Muscle of back (tissue), 11 donors: Measurements from ENCODE around the gene VPS52. TPM values are rescaled to one million over a fixed set of nuclear protein-coding genes. Genes with fewer than 3 reads are reported as not detected.
A peak's percentile ranks its signal among the peaks of the same experiment; 100 is the strongest.
"Not testable (repeated sequence)": the region's sequence is repeated elsewhere in the genome, so short reads cannot be mapped to it uniquely, and the experiment has no call there.

ENCODE experiments used
- DNase-seq, 3 donors: peaks; one replicate each; pipeline versions ENCODE4 v3.0.0 to v3.0.0-alpha.2; 2013
- polyA plus RNA-seq, 10 donors: library from polyadenylated mRNA; unstranded; fragments of 120-200 nt; gene quantifications; one replicate each; pipeline ENCODE4 v1.2.1, GENCODE V29; 2013; ENCODE audit not compliant: insufficient read length in 10 of 10

Gene VPS52
- polyA plus RNA-seq, 10 donors, result 27.6 to 54.6 (median 37.1) TPM

DNA sequence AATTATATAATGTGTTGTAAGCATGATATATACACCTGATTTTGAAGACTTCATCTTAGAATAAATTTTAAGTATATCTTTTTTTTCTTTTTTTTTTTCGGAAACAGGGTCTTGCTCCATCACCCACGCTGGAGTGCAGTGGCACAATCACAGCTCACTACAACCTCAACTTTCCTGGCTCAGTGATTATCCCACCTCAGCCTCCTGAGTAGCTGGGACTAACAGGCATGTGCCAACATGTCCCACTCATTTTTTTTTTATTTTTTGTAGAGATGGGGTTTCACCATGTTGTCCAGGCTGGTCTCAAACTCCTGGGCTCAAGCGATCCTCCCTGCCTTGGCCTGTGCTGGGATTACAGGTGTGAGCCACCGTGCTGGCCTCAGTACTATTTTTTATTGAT is 17.1 kb downstream of the VPS52 start:
- DNase-seq, result no peak

DNA sequence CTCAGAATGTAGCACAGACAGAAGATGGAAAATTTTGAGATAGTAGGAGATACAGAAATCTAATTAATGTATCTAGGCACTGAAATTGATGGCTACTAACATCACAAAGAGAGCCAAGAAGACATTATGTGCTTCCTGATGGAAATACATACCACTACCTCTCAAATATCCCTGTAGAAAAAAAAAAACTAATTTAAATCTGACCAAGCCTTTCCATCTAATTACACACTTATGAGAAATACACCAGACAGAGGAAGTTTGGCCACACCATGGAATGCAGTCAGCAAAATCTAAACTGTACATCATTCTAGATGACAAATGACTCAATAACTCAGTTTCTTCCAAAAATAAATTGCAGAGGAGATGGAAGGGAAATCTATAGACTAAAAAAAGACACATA is 18.9 kb downstream of the VPS52 start:
- peak in 1 of 3 donors; percentile 46 for DNase-seq

DNA sequence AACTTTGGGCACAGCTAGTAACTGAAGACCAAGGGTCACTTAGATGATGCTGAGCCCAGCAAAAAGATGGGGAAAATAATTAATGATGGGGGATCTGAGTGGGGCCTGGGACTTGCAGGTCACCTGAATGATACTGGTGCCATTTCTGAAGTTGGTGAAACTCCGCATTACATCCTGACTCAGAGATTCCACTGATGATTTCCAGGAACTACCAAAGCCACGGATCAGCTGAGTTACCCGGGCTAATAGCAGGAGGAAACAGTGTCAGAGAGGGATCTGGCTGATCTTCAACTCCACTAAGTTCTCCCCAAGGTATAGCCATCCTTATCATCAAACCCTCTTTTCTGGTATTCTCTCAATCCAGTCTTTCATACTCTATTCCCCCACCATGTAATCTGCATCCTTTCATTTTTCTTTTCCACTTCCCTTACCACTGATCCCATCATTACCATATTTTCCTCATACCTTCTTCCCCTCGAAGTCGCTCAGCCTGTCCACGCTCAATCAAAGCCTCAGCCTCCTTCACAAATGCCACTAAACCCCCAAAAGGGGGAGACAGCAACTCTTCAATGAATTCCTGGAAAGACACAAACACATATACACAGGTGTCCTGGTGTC is 20.2 kb downstream of the VPS52 start:
- DNase-seq, result no peak

DNA sequence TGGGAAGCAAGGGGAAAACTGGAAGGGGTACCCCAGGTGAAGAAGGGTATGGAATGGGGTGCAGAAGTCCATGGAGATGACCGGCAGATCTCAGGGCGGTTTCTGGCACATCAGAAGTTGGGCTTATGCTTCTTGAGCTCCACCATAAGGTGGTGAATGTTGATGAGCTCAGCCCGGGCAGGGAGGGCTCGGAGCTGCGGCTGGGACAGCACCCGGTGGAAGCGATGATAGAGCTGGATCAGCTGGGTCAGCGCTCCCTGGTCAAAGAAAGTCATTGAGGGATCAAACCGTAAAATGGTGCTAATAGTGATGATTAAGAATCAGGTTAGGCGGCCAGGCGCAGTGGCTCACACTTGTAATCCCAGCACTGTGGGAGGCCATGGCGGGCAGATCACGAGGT is 20.9 kb downstream of the VPS52 start:
- no peak for DNase-seq

DNA sequence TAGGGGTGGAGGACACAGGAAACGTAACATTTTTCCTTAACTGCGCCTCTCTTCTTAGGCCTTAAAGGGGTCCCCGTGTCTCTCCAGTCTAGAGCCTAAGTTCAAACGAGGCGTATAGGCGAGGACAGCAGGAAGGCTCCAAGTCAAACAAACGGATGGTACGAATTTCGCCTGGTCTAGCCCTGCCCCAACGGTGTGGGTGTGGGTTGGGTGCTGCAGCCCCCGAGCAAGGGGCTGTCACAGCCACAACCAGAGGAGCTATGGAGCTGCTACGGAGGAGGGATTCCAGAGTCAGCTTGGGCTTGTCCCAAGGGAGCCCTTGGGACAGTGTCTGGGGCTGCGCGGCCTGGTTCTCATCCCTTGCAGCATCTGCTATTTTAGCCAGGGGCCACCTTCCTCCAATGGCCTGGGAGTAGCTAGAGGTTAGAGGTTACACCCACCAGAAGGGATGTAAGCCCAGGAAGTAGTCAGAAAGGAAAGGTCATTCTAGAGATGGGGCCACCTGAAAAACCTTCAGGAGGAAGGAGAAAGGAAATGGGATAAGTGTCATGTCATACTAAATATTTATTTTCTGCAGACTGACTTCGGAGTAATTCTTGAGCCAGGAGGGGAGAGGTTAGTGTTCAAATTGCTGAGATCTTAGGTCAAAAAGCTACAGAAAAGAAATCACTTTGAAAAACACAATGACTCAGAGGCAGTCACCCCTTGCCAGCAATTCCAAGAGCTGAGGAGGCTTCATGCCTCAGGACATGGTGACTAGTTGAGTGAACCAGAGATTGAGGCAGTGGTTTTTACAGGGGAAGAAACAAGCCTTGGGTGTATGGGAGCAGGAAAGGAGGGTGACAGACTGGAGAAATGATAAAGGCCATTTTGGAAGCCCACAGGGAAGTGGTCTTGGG is 21.7 kb downstream of the VPS52 start:
- DNase-seq, result peak in 1 of 3 donors; percentile 54

DNA sequence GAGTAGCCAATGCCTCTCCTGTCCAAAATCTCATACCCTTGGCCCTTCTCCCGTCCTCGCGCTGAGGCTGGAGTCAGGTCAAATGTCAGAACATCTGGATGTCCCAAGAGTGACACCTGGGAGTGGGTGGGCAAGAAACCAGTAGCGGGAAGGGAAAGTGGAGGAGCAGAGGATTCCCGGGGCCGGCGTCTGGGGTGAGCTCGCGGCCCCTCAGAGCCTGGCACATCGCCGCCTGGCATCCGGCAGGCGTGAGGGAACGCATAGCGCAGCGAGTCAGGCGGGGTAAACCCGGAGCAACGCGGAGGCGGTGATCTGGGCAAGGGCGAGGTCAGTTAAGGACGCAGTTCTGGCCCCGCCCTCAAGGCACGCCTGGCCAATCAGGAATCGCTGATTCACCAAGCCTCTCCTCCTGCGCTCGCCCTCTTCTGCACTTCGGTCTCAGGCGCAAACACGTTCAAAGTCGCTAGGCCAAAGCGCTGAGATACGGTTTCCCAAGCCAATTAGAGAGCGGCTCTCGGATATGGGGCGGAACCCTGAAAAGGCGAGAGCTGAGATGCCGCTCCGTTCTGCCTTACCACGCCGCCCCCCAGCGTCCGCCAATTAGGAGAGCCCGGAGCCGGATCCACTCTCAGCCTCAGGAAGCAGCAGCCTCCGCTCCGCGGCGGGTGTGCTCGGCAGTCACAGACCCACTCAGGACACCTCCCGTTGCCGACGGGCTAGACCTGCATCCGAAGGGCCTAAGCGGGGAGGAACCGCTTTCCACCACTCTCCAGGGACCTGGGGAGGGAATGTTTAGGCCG is 22.5 kb downstream of the VPS52 start:
- peak; percentile 97 to 99 (median 98) for DNase-seq

DNA sequence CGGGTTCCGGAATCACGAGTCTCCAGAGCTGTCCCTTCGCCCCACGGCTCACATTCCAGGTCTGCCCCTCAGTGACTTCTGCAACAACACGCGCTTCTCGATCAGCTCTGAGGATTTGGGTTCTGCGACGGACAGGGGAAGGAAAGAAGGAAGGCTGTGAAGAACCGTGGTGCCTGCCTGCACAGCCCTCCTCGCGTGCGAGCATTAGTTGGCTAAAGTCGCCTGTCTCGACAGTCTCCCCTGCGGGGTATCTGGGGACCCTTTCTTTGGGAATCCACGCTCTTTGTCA is 23.1 kb downstream of the VPS52 start:
- peak in 1 of 3 donors; percentile 35 for DNase-seq

DNA sequence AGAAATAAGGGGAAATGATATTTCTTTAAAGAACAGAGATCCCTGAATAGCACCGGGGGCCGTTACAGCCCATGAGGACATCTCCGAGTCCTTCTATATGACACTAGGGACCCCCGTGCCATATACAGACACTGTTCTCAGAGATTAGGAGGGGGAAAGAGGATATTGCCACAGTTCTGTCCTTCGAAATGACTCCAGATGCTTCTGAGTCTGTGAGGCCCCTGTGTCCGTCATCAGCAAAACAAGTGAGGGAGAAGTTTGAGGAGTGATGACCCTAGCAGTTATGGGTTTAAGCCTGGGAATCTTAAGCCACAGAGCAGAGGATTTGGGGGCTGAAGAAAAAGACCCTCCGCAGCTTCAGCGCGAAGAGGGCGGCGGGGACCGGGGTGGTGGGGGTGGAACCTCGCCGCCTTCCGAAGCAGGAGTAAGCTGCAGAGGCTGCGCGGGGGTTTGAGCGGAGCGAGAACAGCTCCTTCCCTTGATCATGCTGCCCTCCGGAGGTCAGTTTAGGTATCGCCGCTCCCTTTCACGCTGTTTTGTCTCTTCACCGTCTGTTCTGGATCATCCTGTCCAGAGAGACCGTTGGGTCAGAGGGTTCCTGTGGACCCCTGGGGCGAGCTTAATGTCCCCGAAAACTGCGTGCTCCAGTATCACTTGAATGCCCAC is 23.6 kb downstream of the VPS52 start:
- DNase-seq, result peak; percentile 85 to 96 (median 92)

DNA sequence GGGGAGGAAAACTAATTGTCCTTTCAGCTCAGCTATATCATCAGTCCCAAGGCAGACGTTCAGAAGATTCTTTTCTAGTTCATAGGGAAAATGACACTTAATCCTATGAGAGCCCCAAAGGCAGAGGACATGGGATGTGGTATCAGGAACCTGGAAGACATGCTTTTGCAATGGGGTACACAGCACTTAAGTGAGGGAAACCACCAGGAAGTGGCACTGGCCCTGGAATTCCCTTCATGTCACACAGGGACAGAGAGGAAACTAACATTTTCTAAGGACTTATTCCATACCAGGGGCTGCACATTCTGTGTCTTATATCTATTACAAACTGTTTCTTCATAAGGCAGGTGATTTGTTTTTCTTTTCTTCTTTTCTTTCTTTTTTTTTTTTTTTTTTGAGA is 28.2 kb downstream of the VPS52 start:
- DNase-seq, result no peak

DNA sequence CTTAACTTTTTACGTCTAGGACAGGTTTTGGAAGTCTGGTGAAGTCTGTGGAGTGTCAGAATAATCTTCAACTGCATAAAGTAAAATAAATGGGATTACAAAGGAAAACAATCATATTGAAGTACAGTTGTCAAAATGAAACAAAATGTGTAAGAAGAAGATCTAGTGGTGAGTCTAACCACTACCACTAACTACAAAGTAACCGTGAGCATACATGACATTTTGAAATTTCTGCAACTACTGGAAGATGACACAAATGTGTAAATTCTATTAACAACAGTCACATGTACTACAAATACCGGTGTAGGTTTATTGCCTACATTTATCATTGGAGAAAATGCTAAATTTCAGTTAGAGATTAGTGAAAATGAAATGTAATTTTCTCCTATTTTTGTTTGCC is 29.7 kb downstream of the VPS52 start:
- DNase-seq, result no peak

DNA sequence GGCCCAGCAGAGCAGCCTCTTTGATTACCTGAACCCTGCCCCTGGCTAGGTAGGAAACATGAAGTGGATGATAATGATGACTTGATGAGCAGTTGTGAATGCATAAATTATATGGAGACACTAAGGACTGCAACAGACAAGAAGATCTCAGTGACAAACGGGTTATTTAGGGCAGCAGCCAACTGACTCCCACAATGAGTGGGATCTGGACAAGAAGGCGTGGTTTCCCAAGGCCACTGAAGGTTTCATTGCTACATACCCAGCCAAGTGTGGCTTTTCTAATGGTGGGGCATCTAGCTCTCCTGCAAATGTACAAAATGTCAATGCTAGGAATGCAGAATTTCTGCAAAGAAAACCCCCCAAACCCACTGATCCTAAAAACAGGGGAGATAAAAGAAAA is 33.9 kb downstream of the VPS52 start:
- no peak for DNase-seq

DNA sequence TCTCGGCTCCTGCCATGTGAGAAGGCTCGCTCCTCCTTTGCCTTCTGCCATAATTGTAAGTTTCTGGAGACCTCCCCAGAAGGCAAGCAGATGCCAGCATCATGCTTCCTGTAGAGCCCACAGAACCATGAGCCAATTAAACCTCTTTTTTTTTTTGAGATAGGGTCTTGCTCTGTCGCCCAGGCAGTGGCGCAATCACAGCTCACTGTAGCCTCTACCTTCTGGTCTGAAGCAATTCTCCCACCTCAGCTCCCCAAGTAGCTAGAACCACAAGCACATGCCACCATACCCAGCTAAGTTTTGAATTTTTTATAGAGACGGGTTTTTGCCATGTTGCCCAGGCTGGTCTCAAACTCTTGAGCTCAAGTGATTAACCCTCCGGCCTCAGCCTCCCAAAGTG is 34.8 kb downstream of the VPS52 start:
- DNase-seq, result no peak

DNA sequence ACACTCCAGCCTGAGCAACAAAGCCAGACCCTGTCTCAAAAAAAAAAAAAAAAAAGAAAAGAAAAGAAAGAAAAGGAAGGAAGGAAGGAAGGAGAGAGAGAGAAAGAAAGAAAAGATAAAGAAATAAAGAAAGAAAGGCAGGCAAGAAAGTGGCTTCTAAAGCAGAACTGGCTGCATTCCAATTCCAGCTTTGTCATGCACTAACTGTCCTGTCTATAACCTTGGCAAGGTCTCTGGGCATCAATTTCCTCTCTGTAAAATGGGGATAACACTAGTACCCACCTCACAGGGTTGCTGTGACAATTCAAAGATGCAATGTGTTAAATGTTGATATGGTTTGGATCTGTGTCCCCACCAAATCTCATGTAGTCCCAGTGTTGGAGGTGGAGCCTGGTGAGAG is 35.3 kb downstream of the VPS52 start:
- DNase-seq, result no peak

DNA sequence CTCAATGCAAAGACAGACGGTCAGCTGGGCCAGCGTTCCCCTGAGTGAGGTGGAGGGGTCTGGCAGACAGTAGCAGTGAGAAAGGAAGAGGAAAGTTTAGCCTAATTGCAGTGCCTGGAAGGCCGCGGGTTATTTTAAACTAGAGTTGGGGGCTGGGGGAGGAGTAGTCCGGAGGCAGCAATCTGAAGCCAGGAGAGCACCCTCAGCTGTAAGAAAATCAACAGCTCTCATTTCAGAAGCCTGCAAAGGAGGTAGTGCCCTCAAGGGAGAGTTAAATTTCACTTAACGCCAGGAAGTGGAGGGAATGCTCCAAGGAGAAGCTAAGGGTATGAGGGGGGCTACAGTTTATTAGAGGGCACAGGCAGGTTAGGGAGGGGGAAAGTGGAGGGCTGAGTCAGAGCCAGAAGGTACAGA is 36.4 kb downstream of the VPS52 start:
- no peak for DNase-seq

DNA sequence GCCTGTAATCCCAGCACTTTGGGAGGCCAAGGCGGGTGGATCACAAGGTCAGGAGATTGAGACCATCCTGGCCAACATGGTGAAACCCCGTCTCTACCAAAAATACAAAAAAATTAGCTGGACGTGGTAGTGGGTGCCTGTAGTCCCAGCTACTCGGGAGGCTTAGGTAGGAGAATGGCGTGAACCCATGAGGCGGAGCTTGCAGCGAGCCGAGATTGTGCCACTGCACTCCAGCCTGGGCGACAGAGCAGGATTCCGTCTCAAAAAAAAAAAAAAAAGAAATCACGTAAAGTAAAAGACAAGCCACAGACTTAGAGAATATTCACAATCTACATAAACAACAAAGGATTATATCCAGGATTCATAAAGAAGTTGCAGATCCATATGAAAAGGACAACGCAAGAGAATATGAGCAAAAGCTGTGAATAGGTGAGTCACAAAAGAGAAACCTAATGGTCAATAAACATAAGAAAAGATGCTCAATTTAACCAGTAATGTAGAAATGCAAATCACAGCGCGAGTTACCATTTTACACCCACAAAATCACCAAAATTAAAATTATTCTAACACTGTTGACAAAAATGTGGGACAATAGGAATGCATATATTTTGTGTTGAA is 45.1 kb downstream of the VPS52 start:
- not testable (repeated sequence) for DNase-seq

DNA sequence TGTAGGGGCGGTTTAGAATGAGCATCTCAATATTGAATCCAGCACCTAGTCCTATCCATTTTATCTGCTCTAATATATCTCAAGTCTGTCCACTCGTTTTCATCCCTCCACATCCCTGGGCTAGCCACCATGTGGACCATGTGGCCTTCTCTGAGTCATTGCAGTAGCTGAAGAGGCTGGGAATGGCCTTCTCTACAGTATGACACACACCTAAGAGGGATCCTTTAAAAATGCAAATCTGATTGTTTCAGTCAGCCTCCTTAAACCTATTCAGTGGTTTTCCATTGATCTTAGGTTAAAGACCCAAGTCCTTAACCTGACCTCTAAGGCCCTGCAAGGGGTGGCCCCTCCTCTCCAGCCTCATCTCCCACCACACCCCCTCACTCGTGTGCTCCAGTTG is 54.0 kb downstream of the VPS52 start:
- no peak for DNase-seq

DNA sequence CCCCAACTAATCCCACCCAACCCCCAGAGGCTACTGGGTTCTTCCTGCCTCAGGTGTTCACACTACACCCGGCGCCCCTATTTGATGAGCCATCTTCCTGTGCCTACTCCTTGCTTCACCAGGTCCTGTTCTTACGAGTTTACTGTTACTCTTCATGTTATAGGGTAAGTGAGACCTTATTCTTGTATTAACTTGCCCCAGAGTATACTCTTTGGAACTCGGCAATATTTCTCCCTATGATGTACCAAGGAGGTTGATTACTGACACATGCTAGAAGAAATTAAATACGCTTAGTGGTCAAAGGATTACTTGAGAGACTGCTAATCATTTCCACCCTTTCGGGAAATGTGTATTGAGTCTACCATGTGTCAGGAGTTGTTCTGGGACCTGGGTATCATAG is 54.4 kb downstream of the VPS52 start:
- no peak for DNase-seq

DNA sequence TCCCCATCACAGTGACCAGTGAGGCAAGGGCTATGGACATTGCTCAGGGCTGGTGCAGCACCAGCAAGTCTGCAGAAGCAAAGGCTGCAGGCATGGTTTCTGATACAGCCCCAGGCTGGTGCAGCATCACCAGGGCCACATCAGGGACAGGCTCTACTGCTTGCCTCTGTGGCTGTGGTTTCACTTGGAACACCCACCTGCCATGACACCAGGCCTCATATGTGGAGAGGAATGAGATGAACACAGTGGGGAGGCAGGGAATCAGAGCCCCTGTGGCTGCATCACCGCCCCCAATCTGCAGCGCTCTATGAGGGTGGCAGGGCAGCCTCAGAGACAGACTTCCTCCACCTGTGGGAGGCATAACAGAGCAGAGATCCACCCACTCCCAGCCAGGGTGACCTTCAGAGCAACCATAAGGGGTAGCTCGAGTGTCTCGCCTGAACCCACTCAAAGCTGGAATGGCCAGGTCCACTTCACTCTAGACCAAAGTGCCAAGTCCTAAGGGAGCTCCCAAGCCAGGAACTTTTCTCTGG is 55.5 kb downstream of the VPS52 start:
- DNase-seq, result no peak

DNA sequence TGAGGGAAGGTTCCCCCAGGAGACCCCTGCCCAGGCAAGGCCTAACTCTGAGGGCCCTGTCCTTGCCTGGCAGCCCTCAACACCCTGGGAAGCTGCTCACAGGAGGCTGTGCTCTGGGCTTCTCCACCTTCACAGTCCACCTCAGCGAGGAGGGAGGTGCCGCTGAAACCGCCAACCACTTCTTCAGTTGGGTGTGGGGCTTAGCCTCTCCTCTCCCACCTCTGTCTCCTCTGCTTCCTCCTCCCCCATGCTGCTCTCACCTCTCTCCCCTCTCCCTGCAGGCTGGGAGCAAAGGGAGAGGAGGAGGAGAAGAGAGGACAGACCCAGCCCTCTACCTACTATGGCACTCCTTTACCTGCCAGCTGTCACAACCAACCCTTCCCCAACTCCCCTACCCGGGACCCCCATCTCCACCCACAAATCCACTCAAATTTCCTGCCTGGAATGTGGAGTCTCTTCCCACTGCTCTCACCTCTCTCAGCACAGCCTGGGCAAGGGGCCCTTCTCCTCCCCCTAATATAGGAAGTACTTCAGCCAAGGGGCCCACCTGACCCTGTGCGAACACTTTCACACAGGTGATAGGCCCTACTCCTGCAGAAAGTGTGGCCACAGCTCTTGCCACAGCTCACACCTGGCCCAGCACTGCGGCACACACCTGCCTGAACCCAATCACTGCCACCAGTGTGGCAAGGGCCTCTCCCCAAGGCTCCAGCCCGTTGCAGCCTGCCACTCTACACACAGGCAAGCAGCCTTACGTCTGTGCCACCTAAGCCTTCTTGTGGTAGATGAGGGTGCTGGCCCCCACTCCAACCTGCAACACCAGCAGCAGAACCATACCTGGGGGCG is 56.2 kb downstream of the VPS52 start:
- DNase-seq, result no peak

DNA sequence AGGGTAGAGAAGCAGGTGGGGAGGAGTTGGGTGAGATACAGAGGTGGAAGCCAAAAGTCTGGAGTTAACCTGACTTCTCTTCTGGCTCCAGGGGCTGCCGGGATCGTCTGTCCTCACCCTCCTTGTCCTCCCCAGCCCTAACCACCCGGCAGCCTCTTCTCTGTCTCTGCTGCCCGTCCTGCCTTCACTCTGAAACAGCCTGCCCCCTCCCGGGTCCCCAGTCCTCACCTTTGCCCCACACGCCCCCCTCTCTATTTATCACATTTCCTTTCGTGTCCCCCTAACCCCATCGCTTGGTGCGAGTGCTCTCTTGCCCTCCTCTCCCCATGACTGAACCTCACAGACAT is 57.7 kb downstream of the VPS52 start:
- DNase-seq, result no peak
